ENCODE data around the gene DAPK2.

DAPK2 gene

DNA sequence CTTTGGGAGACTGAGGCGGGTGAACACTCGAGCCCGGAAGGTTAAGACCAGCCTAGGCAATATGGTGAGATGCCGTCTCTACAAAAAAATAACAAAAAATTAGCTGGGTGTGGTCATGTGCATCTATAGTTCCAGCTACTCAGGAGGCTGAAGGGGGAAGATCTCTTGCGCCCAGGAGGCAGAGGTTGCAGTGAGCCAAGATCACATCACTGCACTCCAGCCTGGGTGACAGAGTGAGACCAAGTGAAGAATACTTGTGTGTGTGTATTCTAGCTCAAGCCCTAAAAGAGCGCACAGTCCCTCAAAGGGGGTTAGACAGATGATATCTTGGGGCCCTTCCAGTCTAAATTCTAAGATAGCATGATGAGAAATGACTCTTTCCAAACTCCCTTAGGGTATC lies 23.7 kb downstream of the DAPK2 start:
- in situ Hi-C loops (cut with HindIII; ENCODE audit: low pct_ligation_motif_present, low sequenced_read_pairs) = no loop called here
- Histone ChIP-seq H3K36me3 (replicated peaks) (no peaks in the 10 kb centered on the region), H3K27ac (no peak overlapping the region), H3K4me3 (ENCODE audit: low read depth, low read length) (no peak overlapping the region), H3K27me3 (replicated peaks) (no peaks in the 10 kb centered on the region)
- no peak for DNase-seq
- no peak for TF ChIP-seq CTCF (IDR thresholded peaks at IDR 0.05; ENCODE audit: low read depth, low read length, missing control alignments)

GRCh38 chr15:64019764-64020163 lies 26.5 kb downstream of the DAPK2 start:
- TF ChIP-seq CTCF (IDR thresholded peaks at IDR 0.05; ENCODE audit: low read depth, low read length, missing control alignments) = no peak
- no peak overlapping the region for H3K27ac ChIP-seq
- H3K27me3 ChIP-seq (replicated peaks) = no peaks in the 10 kb centered on the region
- H3K36me3 ChIP-seq (replicated peaks) = no peaks in the 10 kb centered on the region
- DNase-seq = no peak
- in situ Hi-C loops (cut with HindIII; ENCODE audit: low pct_ligation_motif_present, low sequenced_read_pairs) = no loop called here
- no peak overlapping the region for H3K4me3 ChIP-seq (ENCODE audit: low read depth, low read length)

DNA sequence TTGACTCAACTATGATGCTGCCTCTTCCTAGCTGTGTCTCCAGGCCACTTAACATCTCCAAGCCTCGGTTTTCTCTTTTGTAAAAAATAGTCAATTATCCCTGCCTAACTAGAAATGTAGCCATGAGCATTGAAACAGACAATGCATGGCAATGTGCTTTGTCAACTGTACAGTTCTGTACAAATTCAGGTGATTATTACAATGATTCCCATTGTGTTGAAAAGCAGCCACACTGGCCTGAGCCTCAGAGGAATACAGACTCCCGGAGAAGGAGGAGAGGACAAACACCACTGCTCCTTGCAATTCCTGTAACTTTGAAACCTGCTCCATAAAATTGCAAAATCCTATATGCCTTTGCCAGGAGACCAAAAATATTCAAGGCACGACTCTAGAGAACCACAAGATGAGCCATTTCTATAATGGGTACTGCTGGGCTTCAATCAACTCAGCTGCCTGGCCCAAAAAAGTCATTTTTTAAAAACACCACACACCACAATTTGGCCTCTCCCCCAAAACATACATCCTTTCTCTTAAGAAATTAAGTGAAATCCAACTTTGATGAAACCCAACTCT lies 28.6 kb downstream of the DAPK2 start:
- no peak overlapping the region for H3K27ac ChIP-seq
- in situ Hi-C loops (cut with HindIII; ENCODE audit: low pct_ligation_motif_present, low sequenced_read_pairs) = no loop called here
- no peaks in the 10 kb centered on the region for H3K36me3 ChIP-seq (replicated peaks)
- H3K27me3 ChIP-seq (replicated peaks) = no peaks in the 10 kb centered on the region
- no peak for TF ChIP-seq CTCF (IDR thresholded peaks at IDR 0.05; ENCODE audit: low read depth, low read length, missing control alignments)
- no peak overlapping the region for H3K4me3 ChIP-seq (ENCODE audit: low read depth, low read length)
- DNase-seq = no peak

- H3K27ac ChIP-seq = no peak overlapping the region
Observed at GRCh38 chr15:64017082-64017588, 29.1 kb downstream of the DAPK2 start.

DNA sequence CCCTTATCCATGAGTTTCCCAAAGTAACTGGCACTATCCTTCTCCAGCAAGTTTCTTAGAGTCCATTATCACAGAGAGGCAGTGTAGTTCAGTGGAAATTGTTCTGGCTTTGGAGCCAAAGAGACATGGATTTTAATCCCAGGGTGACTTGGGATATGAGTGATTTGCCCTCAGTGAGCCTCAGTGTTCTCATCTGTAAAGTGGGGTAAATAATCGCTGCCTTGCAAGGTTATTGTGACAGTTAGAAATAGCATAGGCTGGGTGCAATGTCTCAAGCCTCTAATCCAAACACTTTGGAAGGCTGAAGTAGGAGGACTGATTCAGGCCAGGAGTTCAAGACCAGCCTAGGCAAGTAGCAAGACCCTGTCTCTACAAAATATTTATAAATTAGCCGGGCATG lies 30.0 kb downstream of the DAPK2 start:
- in situ Hi-C loops (cut with HindIII; ENCODE audit: low pct_ligation_motif_present, low sequenced_read_pairs) = no loop called here
- no peaks in the 10 kb centered on the region for H3K36me3 ChIP-seq (replicated peaks)
- H3K4me3 ChIP-seq (ENCODE audit: low read depth, low read length) = no peak overlapping the region
- H3K27me3 ChIP-seq (replicated peaks) = no peaks in the 10 kb centered on the region
- DNase-seq = no peak
- no peak for TF ChIP-seq CTCF (IDR thresholded peaks at IDR 0.05; ENCODE audit: low read depth, low read length, missing control alignments)
- no peak overlapping the region for H3K27ac ChIP-seq

More at GRCh38 chr15:64017082-64017588, 29.1 kb downstream of the DAPK2 start:
- TF ChIP-seq CTCF (IDR thresholded peaks at IDR 0.05; ENCODE audit: low read depth, low read length, missing control alignments) = no peak
- no peak overlapping the region for H3K4me3 ChIP-seq (ENCODE audit: low read depth, low read length)
- in situ Hi-C loops (cut with HindIII; ENCODE audit: low pct_ligation_motif_present, low sequenced_read_pairs) = no loop called here
- no peaks in the 10 kb centered on the region for H3K27me3 ChIP-seq (replicated peaks)
- no peaks in the 10 kb centered on the region for H3K36me3 ChIP-seq (replicated peaks)
- DNase-seq = peak; percentile 52

GRCh38 chr15:64014995-64015394 lies 31.3 kb downstream of the DAPK2 start:
- DNase-seq = no peak
- in situ Hi-C loops (cut with HindIII; ENCODE audit: low pct_ligation_motif_present, low sequenced_read_pairs) = no loop called here
- no peak overlapping the region for H3K27ac ChIP-seq
- no peaks in the 10 kb centered on the region for H3K36me3 ChIP-seq (replicated peaks)
- TF ChIP-seq CTCF (IDR thresholded peaks at IDR 0.05; ENCODE audit: low read depth, low read length, missing control alignments) = no peak
- H3K27me3 ChIP-seq (replicated peaks) = no peaks in the 10 kb centered on the region
- no peak overlapping the region for H3K4me3 ChIP-seq (ENCODE audit: low read depth, low read length)

Data from brain microvascular endothelial cell (primary cell).